Gastroesophageal sphincter (tissue), 4 donors: ENCODE results near the gene RAB25. TPM values are rescaled to one million over a fixed set of nuclear protein-coding genes. Genes with fewer than 3 reads are reported as not detected.
"Not testable (repeated sequence)": the region's sequence is repeated elsewhere in the genome, so short reads cannot be mapped to it uniquely, and the experiment has no call there.

Source experiments
- ATAC-seq: fragments of 150-250 bp; one replicate; pipeline ENCODE4 v1.9.1; 2016; ENCODE audit warnings: mild to moderate bottlenecking, moderate library complexity
- H3K27ac ChIP-seq, 4 donors: fragments of 200-600 bp; sonication (generic) in 3 of 4; 1 replicate in 3 of 4; 2 replicates in 1 of 4; pipeline ENCODE4 v1.5.1; 2016 to 2019
- H3K27me3 ChIP-seq: fragments of 200-600 bp; sonication (generic); one replicate; pipeline ENCODE4 v1.5.1; 2019
- H3K36me3 ChIP-seq, 2 donors: fragments of 200-600 bp; sonication (generic); one replicate each; pipeline ENCODE4 v1.5.1; 2019; ENCODE audit warnings: control low read depth in 1 of 2
- H3K4me1 ChIP-seq, 3 donors: fragments of 200-600 bp; sonication (generic); 1 replicate in 2 of 3; 2 replicates in 1 of 3; pipeline ENCODE4 v1.5.1; 2016 to 2019; ENCODE audit warnings: control low read depth in 2 of 3
- H3K4me3 ChIP-seq, 2 donors: fragments of 200-600 bp; sonication (generic); one replicate each; pipeline ENCODE4 v1.5.1; 2019; ENCODE audit warnings: mild to moderate bottlenecking in 1 of 2, moderate library complexity in 1 of 2
- H3K9me3 ChIP-seq, 3 donors: fragments of 200-600 bp; sonication (generic); one replicate each; pipeline ENCODE4 v1.5.1; 2017 to 2019; ENCODE audit warnings: control low read depth in 2 of 3
- CTCF ChIP-seq, 4 experiments: fragments of 200-600 bp in 2 of 4; fragments of 450-650 bp in 2 of 4; sonication (generic) in 1 of 4; IDR thresholded peaks; one replicate each; pipeline ENCODE4 v1.5.1; 2017 to 2019; ENCODE audit warnings: antibody characterized with exemption in 4 of 4, mild to moderate bottlenecking in 2 of 4, moderate library complexity in 2 of 4
- EP300 ChIP-seq: sonication (generic); formaldehyde crosslinking; IDR thresholded peaks from one replicate; pipeline ENCODE4 v1.6.1; 2017; ENCODE audit warnings: antibody characterized with exemption, mild to moderate bottlenecking
- POLR2A ChIP-seq, 2 donors: fragments of 450-650 bp; IDR thresholded peaks; one replicate each; pipeline ENCODE4 v1.6.1; 2017; ENCODE audit warnings: antibody characterized with exemption in 2 of 2, mild to moderate bottlenecking in 2 of 2, moderate library complexity in 1 of 2
- POLR2AphosphoS5 ChIP-seq: sonication (generic); formaldehyde crosslinking; IDR thresholded peaks from one replicate; pipeline ENCODE4 v1.6.1; 2017; ENCODE audit warnings: antibody characterized with exemption
- WGBS, 2 donors: methylation state at CpG; one replicate each; pipeline ENCODE4 v1.1.5; 2018; ENCODE audit warnings: low coverage in 1 of 2; 5-methylcytosine and 5-hydroxymethylcytosine counted together
- total RNA-seq, 4 donors: library from RNA; depleted of rRNA; stranded (reverse); fragments of >200 nt; gene quantifications; one replicate each; pipeline ENCODE4 v1.1.0, GENCODE V29; 2016

The RAB25 gene
- total RNA-seq, 4 donors from 2014 or later: 22.1 TPM; not detected in 3

- TF ChIP-seq POLR2A (IDR thresholded peaks at IDR 0.05) (no peak), EP300 (no peak), CTCF (IDR thresholded peaks at IDR 0.05) (no peak), POLR2AphosphoS5 (no peak)
- no peaks in the 10 kb centered on the region for H3K4me1 ChIP-seq
- ATAC-seq: no peak
- 84 to 87% methylated on average over 4 of the region's 4 CpGs for WGBS, 2 donors
- no peak overlapping the region for H3K4me3 ChIP-seq
- no peak overlapping the region for H3K27ac ChIP-seq
- H3K9me3 ChIP-seq: no peaks in the 10 kb centered on the region
- no peaks in the 10 kb centered on the region for H3K36me3 ChIP-seq
- H3K27me3 ChIP-seq: no peaks in the 10 kb centered on the region
Measured at GRCh38 chr1:156026588-156026987, 34.4 kb upstream of the RAB25 start.

GRCh38 chr1:156033011-156033410 lies 27.9 kb upstream of the RAB25 start:
- Histone ChIP-seq H3K27me3 (no peaks in the 10 kb centered on the region), H3K9me3 (no peaks in the 10 kb centered on the region), H3K36me3 (peaks cover 0 to 22% of the 10 kb centered on the region in 2 donors), H3K4me1 (no peaks in the 10 kb centered on the region), H3K4me3 (no peak overlapping the region), H3K27ac (no peak overlapping the region)
- TF ChIP-seq CTCF (IDR thresholded peaks at IDR 0.05) (no peak), POLR2AphosphoS5 (no peak), EP300 (no peak), POLR2A (IDR thresholded peaks at IDR 0.05) (no peak)
- WGBS, 2 donors: 56 to 71% methylated on average over 6 of the region's 6 CpGs
- ATAC-seq: no peak

GRCh38 chr1:156034991-156035390 lies 26.0 kb upstream of the RAB25 start:
- H3K27ac ChIP-seq, H3K27me3 ChIP-seq, H3K4me1 ChIP-seq, H3K9me3 ChIP-seq, H3K4me3 ChIP-seq, ATAC-seq: not testable (repeated sequence)
- 93 to 94% methylated on average over 3 to 4 of the region's 4 CpGs for WGBS, 2 donors
- H3K36me3 ChIP-seq: peaks cover 0 to 42% of the 10 kb centered on the region in 2 donors

GRCh38 chr1:156042828-156043227 lies 18.1 kb upstream of the RAB25 start:
- Histone ChIP-seq H3K27me3 (no peaks in the 10 kb centered on the region), H3K36me3 (peaks cover 0 to 91% of the 10 kb centered on the region in 2 donors), H3K9me3 (no peaks in the 10 kb centered on the region), H3K4me3 (no peak overlapping the region), H3K4me1 (no peaks in the 10 kb centered on the region), H3K27ac (no peak overlapping the region)
- TF ChIP-seq EP300 (no peak), CTCF (IDR thresholded peaks at IDR 0.05) (no peak), POLR2A (IDR thresholded peaks at IDR 0.05) (no peak), POLR2AphosphoS5 (no peak)
- WGBS, 2 donors: 92 to 93% methylated on average over 3 of the region's 3 CpGs
- no peak for ATAC-seq

- Histone ChIP-seq H3K27me3 (no peaks in the 10 kb centered on the region), H3K27ac (no peak overlapping the region), H3K4me1 (no peaks in the 10 kb centered on the region), H3K9me3 (no peaks in the 10 kb centered on the region), H3K36me3 (peaks cover 0 to 91% of the 10 kb centered on the region in 2 donors), H3K4me3 (no peak overlapping the region)
- WGBS, 2 donors: 93 to 96% methylated on average over 3 to 4 of the region's 4 CpGs
- ATAC-seq: no peak
- no peak for TF ChIP-seq CTCF (IDR thresholded peaks at IDR 0.05)
- no peak for TF ChIP-seq EP300
- TF ChIP-seq POLR2A (IDR thresholded peaks at IDR 0.05): no peak
- TF ChIP-seq POLR2AphosphoS5: no peak
Measured at GRCh38 chr1:156045076-156045475, 15.9 kb upstream of the RAB25 start.
